ENCODE results near the gene SDHAF1.
A peak's percentile ranks its signal among the peaks of the same experiment; 100 is the strongest.
"Not testable (repeated sequence)": the region's sequence is repeated elsewhere in the genome, so short reads cannot be mapped to it uniquely, and the experiment has no call there.

SDHAF1 gene

DNA sequence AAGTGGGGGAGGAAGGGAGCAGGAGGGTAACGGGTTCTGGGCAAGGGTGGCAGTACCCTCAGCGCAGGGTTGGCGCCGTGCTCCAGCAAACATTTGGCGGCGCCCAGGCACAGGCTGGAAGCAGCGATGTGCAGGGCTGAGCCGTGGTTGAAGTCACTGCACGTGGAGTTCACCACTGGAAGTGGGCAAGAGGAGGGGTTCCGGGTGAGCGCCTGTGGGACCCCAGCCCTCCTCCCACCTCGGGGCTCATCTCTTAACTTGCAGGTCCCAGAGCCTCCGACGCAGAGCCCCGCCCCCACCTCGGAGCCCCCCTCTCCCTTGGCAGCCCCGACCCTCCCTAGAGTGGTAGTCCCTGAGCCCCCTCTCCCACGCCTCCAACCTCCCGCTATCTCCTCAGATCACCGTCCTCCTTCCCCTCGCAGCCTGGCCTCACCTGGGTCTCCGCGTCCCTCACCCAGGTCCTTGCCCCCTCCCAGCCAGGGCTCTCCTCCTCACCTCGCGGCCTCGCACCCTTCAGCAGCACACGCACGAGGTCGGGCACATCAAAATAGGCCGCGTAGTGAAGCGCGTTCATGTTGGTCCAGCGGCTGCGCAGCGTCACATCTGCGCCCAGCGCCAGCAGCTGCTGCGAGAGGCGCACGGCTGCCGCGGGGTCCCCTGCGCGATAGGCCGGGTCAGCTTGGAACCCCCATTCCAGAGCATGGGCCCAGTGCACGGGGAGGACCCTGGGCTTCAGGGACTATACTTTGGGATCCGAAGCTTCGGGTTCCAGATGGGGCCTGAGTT, 31.3 kb downstream of the SDHAF1 start:
- Histone ChIP-seq H3K9me3 (ENCODE audit: control insufficient read depth, insufficient read depth, low read length) (no peaks in the 10 kb centered on the region), H3K9ac (ENCODE audit: low read depth, low read length) (no peak overlapping the region), H3K27me3 (ENCODE audit: control insufficient read depth, insufficient read depth, low read length) (no peaks in the 10 kb centered on the region), H3K36me3 (ENCODE audit: control insufficient read depth, insufficient read depth, low read length) (peaks cover 32% of the 10 kb centered on the region), H3K27ac (ENCODE audit: low read depth, low read length) (no peak overlapping the region), H3K4me1 (ENCODE audit: control insufficient read depth, insufficient read depth, low read length) (no peaks in the 10 kb centered on the region), H3K4me3 (ENCODE audit: low read depth, low read length) (no peak overlapping the region)

- H3K36me3 ChIP-seq (ENCODE audit: control insufficient read depth, insufficient read depth, low read length), result peaks cover 27% of the 10 kb centered on the region
- no peak overlapping the region for H3K4me3 ChIP-seq (ENCODE audit: low read depth, low read length)
- no peak overlapping the region for H3K9ac ChIP-seq (ENCODE audit: low read depth, low read length)
- H3K9me3 ChIP-seq (ENCODE audit: control insufficient read depth, insufficient read depth, low read length), result no peaks in the 10 kb centered on the region
- no peaks in the 10 kb centered on the region for H3K4me1 ChIP-seq (ENCODE audit: control insufficient read depth, insufficient read depth, low read length)
- H3K27me3 ChIP-seq (ENCODE audit: control insufficient read depth, insufficient read depth, low read length), result no peaks in the 10 kb centered on the region
- H3K27ac ChIP-seq (ENCODE audit: low read depth, low read length), result no peak overlapping the region
These were observed 32.7 kb downstream of the SDHAF1 start for GRCh38 chr19:36027696-36028095.

- no peak overlapping the region for H3K4me3 ChIP-seq (ENCODE audit: low read depth, low read length)
- no peak overlapping the region for H3K9ac ChIP-seq (ENCODE audit: low read depth, low read length)
- H3K36me3 ChIP-seq (ENCODE audit: control insufficient read depth, insufficient read depth, low read length), result peaks cover 21% of the 10 kb centered on the region
- H3K9me3 ChIP-seq (ENCODE audit: control insufficient read depth, insufficient read depth, low read length), result no peaks in the 10 kb centered on the region
- no peaks in the 10 kb centered on the region for H3K27me3 ChIP-seq (ENCODE audit: control insufficient read depth, insufficient read depth, low read length)
- no peak overlapping the region for H3K27ac ChIP-seq (ENCODE audit: low read depth, low read length)
- no peaks in the 10 kb centered on the region for H3K4me1 ChIP-seq (ENCODE audit: control insufficient read depth, insufficient read depth, low read length)
These were observed 33.5 kb downstream of the SDHAF1 start for GRCh38 chr19:36028313-36029041.

DNA sequence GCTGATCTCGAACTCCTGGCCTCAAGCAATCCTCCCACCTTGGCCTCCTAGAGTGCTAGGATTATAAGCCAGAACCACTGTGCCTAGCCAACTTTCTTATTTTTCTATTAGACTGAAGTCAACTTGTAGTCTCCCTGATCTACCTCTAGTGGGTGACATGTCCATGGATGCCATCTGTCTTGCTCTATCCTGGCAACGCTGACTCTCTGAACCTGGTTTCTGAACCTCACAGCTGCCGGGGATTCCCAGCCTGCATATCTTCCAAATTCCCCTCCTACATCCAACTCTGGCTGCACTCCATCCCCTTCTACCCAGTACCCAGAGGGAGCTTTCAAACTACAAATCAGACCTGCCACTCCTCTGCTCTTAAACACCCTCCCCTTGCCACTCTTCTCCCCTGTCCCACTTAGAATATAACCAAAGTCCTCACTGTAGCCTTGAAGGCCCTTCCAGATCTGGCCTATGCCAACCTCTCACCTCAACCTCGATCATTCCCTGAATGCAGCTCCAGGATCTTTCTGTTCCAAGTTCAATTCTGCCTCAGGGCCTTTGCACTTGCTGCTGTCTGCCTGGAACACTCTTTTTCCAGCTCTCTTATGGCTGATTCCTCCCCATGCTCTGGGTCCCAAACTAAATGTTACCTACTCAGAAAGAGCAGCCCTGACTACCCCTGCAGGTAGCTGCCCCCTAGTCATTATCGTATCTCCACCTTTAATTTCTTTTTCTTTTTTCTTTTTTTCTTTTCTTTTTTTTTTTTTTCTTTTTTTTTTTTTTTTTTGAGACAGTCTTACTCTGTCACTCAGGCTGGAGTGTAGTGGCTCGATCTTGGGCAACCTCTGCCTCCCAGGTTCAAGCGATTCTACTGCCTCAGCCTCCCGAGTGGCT, 35.5 kb downstream of the SDHAF1 start:
- Histone ChIP-seq H3K27ac (ENCODE audit: low read depth, low read length) (no peak overlapping the region), H3K9me3 (ENCODE audit: control insufficient read depth, insufficient read depth, low read length) (no peaks in the 10 kb centered on the region), H3K4me3 (ENCODE audit: low read depth, low read length) (no peak overlapping the region), H3K27me3 (ENCODE audit: control insufficient read depth, insufficient read depth, low read length) (no peaks in the 10 kb centered on the region), H3K4me1 (ENCODE audit: control insufficient read depth, insufficient read depth, low read length) (no peaks in the 10 kb centered on the region), H3K9ac (ENCODE audit: low read depth, low read length) (no peak overlapping the region), H3K36me3 (ENCODE audit: control insufficient read depth, insufficient read depth, low read length) (peaks cover 18% of the 10 kb centered on the region)

DNA sequence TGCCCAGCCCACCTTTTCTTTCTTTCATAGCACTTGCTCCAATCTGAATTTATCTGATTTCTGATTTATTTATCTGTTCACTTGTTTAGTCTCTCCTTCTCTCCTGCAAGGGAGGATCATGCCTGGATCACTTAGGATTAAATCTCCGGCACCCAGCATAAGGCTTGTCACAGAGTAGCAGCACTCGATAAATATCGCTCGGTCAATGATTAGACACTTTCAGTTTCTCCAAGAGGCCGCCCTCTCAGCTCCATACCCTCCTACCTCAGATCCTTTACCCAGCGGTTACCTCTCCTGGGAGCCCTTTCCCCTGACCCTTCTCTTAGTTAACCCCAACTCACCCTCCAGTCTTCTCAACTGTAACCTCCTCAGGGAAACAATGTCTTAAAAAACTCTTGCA, 36.3 kb downstream of the SDHAF1 start:
- Histone ChIP-seq H3K9ac (ENCODE audit: low read depth, low read length) (no peak overlapping the region), H3K27me3 (ENCODE audit: control insufficient read depth, insufficient read depth, low read length) (no peaks in the 10 kb centered on the region), H3K36me3 (ENCODE audit: control insufficient read depth, insufficient read depth, low read length) (peaks cover 14% of the 10 kb centered on the region), H3K4me3 (ENCODE audit: low read depth, low read length) (no peak overlapping the region), H3K27ac (ENCODE audit: low read depth, low read length) (no peak overlapping the region), H3K9me3 (ENCODE audit: control insufficient read depth, insufficient read depth, low read length) (no peaks in the 10 kb centered on the region), H3K4me1 (ENCODE audit: control insufficient read depth, insufficient read depth, low read length) (no peaks in the 10 kb centered on the region)

GRCh38 chr19:36032251-36033104, 37.5 kb downstream of the SDHAF1 start, which contains the start of gene CLIP3:
CLIP3 (minus strand) TSS chr19:36032873; CDS start chr19:36032357, 516 bp downstream.
- Histone ChIP-seq H3K9me3 (ENCODE audit: control insufficient read depth, insufficient read depth, low read length) (no peaks in the 10 kb centered on the region), H3K27ac (ENCODE audit: low read depth, low read length) (peak within 1 kb of the TSS; percentile 12), H3K4me1 (ENCODE audit: control insufficient read depth, insufficient read depth, low read length) (no peaks in the 10 kb centered on the region), H3K27me3 (ENCODE audit: control insufficient read depth, insufficient read depth, low read length) (no peaks in the 10 kb centered on the region), H3K9ac (ENCODE audit: low read depth, low read length) (no peak within 1 kb of the TSS), H3K4me3 (ENCODE audit: low read depth, low read length) (peak within 1 kb of the TSS; percentile 72), H3K36me3 (ENCODE audit: control insufficient read depth, insufficient read depth, low read length) (peaks cover 7% of the 10 kb centered on the region; the same call in 1 of the 2 replicates)

DNA sequence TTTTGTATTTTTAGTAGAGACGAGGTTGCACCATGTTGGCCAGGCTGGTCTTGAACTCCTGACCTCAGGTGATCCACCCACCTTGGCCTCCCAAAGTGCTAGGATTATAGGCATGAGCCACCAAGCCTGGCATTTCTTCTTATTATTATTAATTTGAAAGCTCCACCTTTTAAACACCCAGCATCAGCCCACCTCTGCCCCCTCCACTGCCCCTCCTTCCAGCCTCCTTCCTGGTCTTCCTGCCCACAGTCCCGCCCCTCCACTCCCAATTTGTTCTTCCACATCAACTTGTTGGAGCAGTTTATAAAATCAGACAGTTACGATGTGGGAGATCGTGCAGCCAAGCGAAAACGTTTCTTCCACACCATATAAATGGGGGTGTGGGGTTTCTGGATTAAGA, 45.5 kb downstream of the SDHAF1 start:
- Histone ChIP-seq H3K36me3 (ENCODE audit: control insufficient read depth, insufficient read depth, low read length) (no peaks in the 10 kb centered on the region), H3K9me3 (ENCODE audit: control insufficient read depth, insufficient read depth, low read length) (no peaks in the 10 kb centered on the region)

GRCh38 chr19:36041092-36041491, 46.1 kb downstream of the SDHAF1 start:
- not testable (repeated sequence) for H3K27ac ChIP-seq (ENCODE audit: low read depth, low read length)

More for the DNA sequence above, 45.5 kb downstream of the SDHAF1 start:
- Histone ChIP-seq H3K27ac (ENCODE audit: low read depth, low read length) (no peak overlapping the region), H3K27me3 (ENCODE audit: control insufficient read depth, insufficient read depth, low read length) (no peaks in the 10 kb centered on the region), H3K4me1 (ENCODE audit: control insufficient read depth, insufficient read depth, low read length) (no peaks in the 10 kb centered on the region), H3K9ac (ENCODE audit: low read depth, low read length) (no peak overlapping the region), H3K4me3 (ENCODE audit: low read depth, low read length) (no peak overlapping the region)

DNA sequence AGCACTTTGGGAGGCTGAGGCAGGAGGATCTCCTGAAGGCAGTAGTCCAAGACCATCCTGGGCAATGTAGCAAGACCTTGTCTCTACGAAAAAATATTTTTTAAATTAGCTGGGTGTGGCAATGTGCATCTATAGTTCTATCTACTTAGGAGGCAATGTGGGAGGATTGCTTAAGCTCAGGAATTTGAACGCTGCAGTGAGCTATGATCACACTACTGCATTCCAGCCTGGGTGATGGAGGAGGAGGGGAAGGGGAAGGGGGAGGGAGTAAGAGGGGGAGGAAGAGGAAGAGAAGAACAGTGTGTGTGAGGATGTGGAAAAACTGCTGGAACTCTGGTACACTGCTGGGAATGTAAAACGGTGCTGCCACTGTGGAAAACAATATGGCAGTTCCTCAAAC, 46.8 kb downstream of the SDHAF1 start:
- Histone ChIP-seq H3K4me1 (ENCODE audit: control insufficient read depth, insufficient read depth, low read length) (no peaks in the 10 kb centered on the region), H3K27ac (ENCODE audit: low read depth, low read length) (no peak overlapping the region), H3K4me3 (ENCODE audit: low read depth, low read length) (no peak overlapping the region), H3K9ac (ENCODE audit: low read depth, low read length) (no peak overlapping the region), H3K36me3 (ENCODE audit: control insufficient read depth, insufficient read depth, low read length) (no peaks in the 10 kb centered on the region), H3K27me3 (ENCODE audit: control insufficient read depth, insufficient read depth, low read length) (no peaks in the 10 kb centered on the region), H3K9me3 (ENCODE audit: control insufficient read depth, insufficient read depth, low read length) (no peaks in the 10 kb centered on the region)

More at GRCh38 chr19:36041092-36041491, 46.1 kb downstream of the SDHAF1 start:
- H3K36me3 ChIP-seq (ENCODE audit: control insufficient read depth, insufficient read depth, low read length); H3K4me3 ChIP-seq (ENCODE audit: low read depth, low read length); H3K9ac ChIP-seq (ENCODE audit: low read depth, low read length); H3K27me3 ChIP-seq (ENCODE audit: control insufficient read depth, insufficient read depth, low read length); H3K4me1 ChIP-seq (ENCODE audit: control insufficient read depth, insufficient read depth, low read length); H3K9me3 ChIP-seq (ENCODE audit: control insufficient read depth, insufficient read depth, low read length): not testable (repeated sequence)

GRCh38 chr19:36043952-36044351, 49.0 kb downstream of the SDHAF1 start:
- Histone ChIP-seq H3K9me3 (ENCODE audit: control insufficient read depth, insufficient read depth, low read length) (no peaks in the 10 kb centered on the region), H3K27me3 (ENCODE audit: control insufficient read depth, insufficient read depth, low read length) (no peaks in the 10 kb centered on the region), H3K4me3 (ENCODE audit: low read depth, low read length) (no peak overlapping the region), H3K9ac (ENCODE audit: low read depth, low read length) (no peak overlapping the region), H3K27ac (ENCODE audit: low read depth, low read length) (no peak overlapping the region), H3K36me3 (ENCODE audit: control insufficient read depth, insufficient read depth, low read length) (no peaks in the 10 kb centered on the region), H3K4me1 (ENCODE audit: control insufficient read depth, insufficient read depth, low read length) (no peaks in the 10 kb centered on the region)
